Ovary (tissue), 9 donors: Measurements from ENCODE around the gene CXCL16. TPM values are rescaled to one million over a fixed set of nuclear protein-coding genes. Genes with fewer than 3 reads are reported as not detected.
"Not testable (repeated sequence)": the region's sequence is repeated elsewhere in the genome, so short reads cannot be mapped to it uniquely, and the experiment has no call there.

ENCODE experiments used
- DNase-seq, 5 donors: peaks; one replicate each; pipeline ENCODE4 v3.0.0-alpha.2; 2019 to 2020
- H3K27ac ChIP-seq, 2 donors: fragments of 200-600 bp; one replicate each; pipeline versions ENCODE4 v1.5.1 to v1.8.0; 2019 to 2022
- H3K27me3 ChIP-seq: fragments of 200-600 bp; one replicate; pipeline ENCODE4 v1.8.0; 2022
- H3K36me3 ChIP-seq: fragments of 200-600 bp; sonication (generic); one replicate; pipeline ENCODE4 v1.5.1; 2019
- H3K4me1 ChIP-seq: one replicate; pipeline ENCODE4 v1.8.1; 2013; ENCODE audit warnings: mild to moderate bottlenecking, moderate library complexity; ENCODE audit not compliant: insufficient read depth
- H3K4me3 ChIP-seq: fragments of 200-600 bp; sonication (generic); one replicate; pipeline ENCODE4 v1.5.1; 2017
- H3K9me3 ChIP-seq, 2 donors: fragments of 200-600 bp in 1 of 2; sonication (generic) in 1 of 2; one replicate each; pipeline versions ENCODE4 v1.5.1 to v1.8.1; 2013 to 2019; ENCODE audit warnings: mild to moderate bottlenecking in 1 of 2, moderate library complexity in 1 of 2
- CTCF ChIP-seq, 3 donors: fragments of 450-650 bp in 2 of 3; fragments of 200-600 bp in 1 of 3; IDR thresholded peaks; one replicate each; pipeline versions ENCODE4 v1.5.1 to v1.8.0; 2016 to 2022; ENCODE audit warnings: antibody characterized with exemption in 3 of 3, mild to moderate bottlenecking in 1 of 3
- EP300 ChIP-seq: sonication (generic); formaldehyde crosslinking; IDR thresholded peaks from one replicate; pipeline ENCODE4 v1.6.1; 2017; ENCODE audit warnings: antibody characterized with exemption
- POLR2A ChIP-seq: fragments of 450-650 bp; IDR thresholded peaks from one replicate; pipeline ENCODE4 v1.6.1; 2017; ENCODE audit warnings: antibody characterized with exemption, mild to moderate bottlenecking, moderate library complexity
- WGBS, 3 donors: extraction: QIAGEN DNeasy Blood & Tissue Kit in 1 of 3; methylation state at CpG; one replicate each; pipeline versions ENCODE4 v1.1.5 to v1.1.7; 2013 to 2017; 5-methylcytosine and 5-hydroxymethylcytosine counted together
- intact Hi-C, 4 donors: fragments of 100-400 bp; cut with DNase I; formaldehyde crosslinking; loops; one replicate each; pipeline versions ENCODE4 v1.11.0 to v1.15.1; 2022 to 2023
- polyA plus RNA-seq, 2 donors: library from polyadenylated mRNA; stranded (reverse); fragments of 200-250 nt in 1 of 2; fragments of 350-450 nt in 1 of 2; fragmentation: Illumina TruSeq in 1 of 2; extraction: RNeasy Lipid Tissue Mini Kit (QIAGEN cat#74804) in 1 of 2; gene quantifications; one replicate each; pipeline ENCODE4 v1.2.3, GENCODE V29; 2013 to 2014
- total RNA-seq, 7 donors: library from RNA; depleted of rRNA in 2 of 7; stranded (reverse); fragments of >200 nt in 2 of 7; fragmentation: NEBNext Ultra II Directional in 3 of 7; extraction: Animal tissue kit (Norgen Biotek cat#: 25700) in 3 of 7; gene quantifications; one replicate each; pipeline versions ENCODE4 v1.1.0 to v1.2.4, GENCODE V29; 2016 to 2023
- donor health status: DM: no; HTN: no; CAD: no; lungs with moderate emphysema.
- donor health status: DM: no; HTN: no; CAD: no.
- donor health status: Bipolar disorder and iron deficiency.
- donor health status: DM: yes; HTN: yes; CAD: no.
- donor health status: DM: no; HTN: no; CAD: no.
- donor health status: DM: yes; HTN: yes; CAD: no.

Gene CXCL16
- total and polyA plus RNA-seq, 9 donors: 5.8 to 41.6 (median 16.8) TPM

GRCh38 chr17:4717791-4718190 lies 21.9 kb downstream of the CXCL16 start:
- TF ChIP-seq CTCF (IDR thresholded peaks at IDR 0.05): no peak
- TF ChIP-seq POLR2A: no peak
- no peak for TF ChIP-seq EP300
- H3K36me3 ChIP-seq: no peaks in the 10 kb centered on the region
- no peaks in the 10 kb centered on the region for H3K9me3 ChIP-seq
- DNase-seq: no peak
- WGBS, 3 donors: 87 to 92% (median 90%) methylated on average over 17 of the region's 17 CpGs
- intact Hi-C loops: no loop called here
- H3K4me1 ChIP-seq: no peaks in the 10 kb centered on the region
- no peaks in the 10 kb centered on the region for H3K27me3 ChIP-seq
- no peak overlapping the region for H3K27ac ChIP-seq
- H3K4me3 ChIP-seq: no peak overlapping the region

- Histone ChIP-seq H3K36me3 (no peaks in the 10 kb centered on the region), H3K27me3 (no peaks in the 10 kb centered on the region)
- WGBS, 3 donors: 95 to 97% (median 95%) methylated on average over 8 to 10 of the region's 10 CpGs
Measured at GRCh38 chr17:4716081-4716480, 23.6 kb downstream of the CXCL16 start.

DNA sequence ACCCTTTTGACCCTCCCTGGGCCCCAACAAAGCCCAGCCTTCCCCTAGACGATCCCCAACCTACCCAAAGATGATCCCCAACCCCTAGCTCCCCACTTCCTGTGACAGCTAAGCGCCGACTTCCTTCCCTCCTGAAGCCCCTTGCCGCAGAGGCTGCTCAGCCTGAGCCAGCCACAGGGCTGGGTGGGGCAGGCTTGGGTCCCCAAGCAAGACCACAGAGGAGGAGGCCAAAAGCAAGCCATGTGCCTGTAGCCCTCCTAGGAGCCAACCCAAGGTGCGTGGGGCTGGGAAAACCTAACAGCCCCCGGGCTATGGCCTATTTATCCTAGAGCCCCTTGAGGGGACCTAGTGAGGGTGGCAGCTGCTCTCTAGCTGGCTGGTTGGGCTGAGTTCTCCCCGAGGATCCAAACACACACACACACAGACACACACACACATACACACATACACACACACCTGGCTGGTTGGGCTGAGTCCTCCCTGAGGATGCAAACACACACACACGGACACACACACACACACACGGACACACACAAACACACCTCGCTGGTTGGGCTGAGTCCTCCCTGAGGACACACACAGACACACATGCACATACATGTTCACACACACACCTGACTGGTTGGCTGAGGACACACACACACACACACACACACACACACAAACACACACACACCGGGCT lies 24.5 kb downstream of the CXCL16 start:
- TF ChIP-seq EP300: no peak
- TF ChIP-seq CTCF (IDR thresholded peaks at IDR 0.05): no peak
- no peak for TF ChIP-seq POLR2A
- no peaks in the 10 kb centered on the region for H3K9me3 ChIP-seq
- H3K27me3 ChIP-seq: no peaks in the 10 kb centered on the region
- H3K4me3 ChIP-seq: no peak overlapping the region
- 77 to 83% (median 78%) methylated on average over 11 of the region's 11 CpGs for WGBS, 3 donors
- H3K36me3 ChIP-seq: no peaks in the 10 kb centered on the region
- intact Hi-C loops: no loop called here
- DNase-seq: no peak
- peaks cover 3% of the 10 kb centered on the region for H3K4me1 ChIP-seq
- no peak overlapping the region for H3K27ac ChIP-seq

More at GRCh38 chr17:4716081-4716480, 23.6 kb downstream of the CXCL16 start:
- intact Hi-C loops: no loop called here
- H3K4me3 ChIP-seq: no peak overlapping the region
- no peak overlapping the region for H3K27ac ChIP-seq
- H3K4me1 ChIP-seq: peaks cover under 1% of the 10 kb centered on the region
- TF ChIP-seq POLR2A: no peak
- no peak for TF ChIP-seq CTCF (IDR thresholded peaks at IDR 0.05)
- no peak for TF ChIP-seq EP300
- no peaks in the 10 kb centered on the region for H3K9me3 ChIP-seq
- no peak for DNase-seq

DNA sequence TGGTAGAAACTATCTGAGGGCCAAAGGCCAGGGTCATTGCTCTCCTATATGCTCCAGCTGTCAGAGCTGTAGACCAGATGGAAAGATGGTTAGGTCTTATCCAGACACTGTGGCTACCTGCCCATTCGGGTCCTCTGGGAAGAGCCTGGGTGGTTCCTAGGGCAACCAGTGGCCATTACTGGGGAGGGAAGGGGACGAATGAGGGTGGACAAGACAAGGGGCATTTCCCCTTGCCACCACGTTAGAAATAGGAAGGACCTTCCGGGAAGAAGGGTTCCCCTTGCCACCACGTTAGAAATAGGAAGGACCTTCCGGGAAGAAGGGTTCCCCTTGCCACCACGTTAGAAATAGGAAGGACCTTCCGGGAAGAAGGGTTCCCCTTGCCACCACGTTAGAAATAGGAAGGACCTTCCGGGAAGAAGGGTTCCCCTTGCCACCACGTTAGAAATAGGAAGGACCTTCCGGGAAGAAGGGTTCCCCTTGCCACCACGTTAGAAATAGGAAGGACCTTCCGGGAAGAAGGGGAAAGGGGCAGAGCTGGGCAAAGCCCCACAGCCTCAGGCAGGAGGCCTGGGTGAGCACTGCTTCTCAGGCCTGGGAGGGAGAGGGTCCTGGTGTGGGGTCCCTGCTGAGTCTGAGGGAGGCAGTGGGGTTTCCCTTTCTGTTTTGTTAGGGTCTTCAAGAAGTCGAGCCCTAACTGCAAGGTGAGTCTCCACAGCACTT lies 25.2 kb downstream of the CXCL16 start:
- H3K27ac ChIP-seq, intact Hi-C loops, H3K27me3 ChIP-seq, H3K36me3 ChIP-seq, H3K4me1 ChIP-seq, H3K4me3 ChIP-seq, H3K9me3 ChIP-seq, DNase-seq: not testable (repeated sequence)
- WGBS, 3 donors: 81 to 86% (median 84%) methylated on average over 9 to 11 of the region's 15 CpGs

DNA sequence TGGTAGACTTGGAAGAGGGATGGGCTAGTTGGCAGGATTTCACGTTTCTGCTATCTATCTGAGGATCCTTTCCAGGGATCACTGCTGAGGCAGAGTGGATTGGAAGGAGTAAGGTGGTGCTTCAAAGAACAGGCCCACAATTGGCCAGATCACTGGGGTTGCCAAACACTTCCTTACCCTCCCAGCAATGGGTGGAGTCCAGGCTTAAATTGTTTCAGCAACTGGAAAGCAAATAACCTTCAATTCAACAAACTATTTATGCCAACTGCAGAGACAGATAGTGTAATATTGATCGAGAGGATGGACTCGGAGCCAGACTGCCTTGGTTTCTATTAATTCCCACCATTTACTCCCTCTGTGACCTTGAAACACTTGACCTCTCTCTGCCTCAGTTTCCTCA lies 27.2 kb downstream of the CXCL16 start:
- Histone ChIP-seq H3K27me3 (no peaks in the 10 kb centered on the region), H3K27ac (no peak overlapping the region), H3K4me3 (no peak overlapping the region), H3K9me3 (no peaks in the 10 kb centered on the region), H3K4me1 (peaks cover 3% of the 10 kb centered on the region), H3K36me3 (no peaks in the 10 kb centered on the region)
- 82 to 87% (median 86%) methylated on average over 3 of the region's 3 CpGs for WGBS, 3 donors
- no peak for TF ChIP-seq POLR2A
- TF ChIP-seq EP300: no peak
- no peak for TF ChIP-seq CTCF (IDR thresholded peaks at IDR 0.05)
- no peak for DNase-seq
- intact Hi-C loops: no loop called here
